Small intestine (tissue), 7 donors: ENCODE data around the gene ZNF609. TPM values are rescaled to one million over a fixed set of nuclear protein-coding genes. Genes with fewer than 3 reads are reported as not detected.
A peak's percentile ranks its signal among the peaks of the same experiment; 100 is the strongest.

ENCODE experiments used
- DNase-seq, 2 donors: peaks; one replicate each; pipeline versions ENCODE4 v3.0.0 to v3.0.0-alpha.2; 2013
- FAIRE-seq: peaks from 2 replicates; lab custom pipeline; 2012; peaks lifted over from hg19 to GRCh38; lab: Jason Lieb, UNC
- H3K27ac ChIP-seq, 3 donors: one replicate each; pipeline ENCODE4 v1.5.1; 2013; ENCODE audit warnings: low read length in 2 of 3, mild to moderate bottlenecking in 2 of 3, control low read depth in 1 of 3, inconsistent platforms in 1 of 3, low read depth in 1 of 3, moderate library complexity in 1 of 3
- H3K27me3 ChIP-seq, 3 donors: one replicate each; pipeline ENCODE4 v1.6.1; 2013; ENCODE audit warnings: low read length in 3 of 3, inconsistent platforms in 1 of 3; ENCODE audit not compliant: control insufficient read depth in 3 of 3, insufficient read depth in 3 of 3
- H3K36me3 ChIP-seq, 3 donors: one replicate each; pipeline ENCODE4 v1.6.1; 2013; ENCODE audit warnings: low read length in 3 of 3, inconsistent platforms in 1 of 3, low read depth in 1 of 3, mild to moderate bottlenecking in 1 of 3, moderate library complexity in 1 of 3; ENCODE audit not compliant: control insufficient read depth in 3 of 3, insufficient read depth in 2 of 3
- H3K4me1 ChIP-seq, 3 donors: one replicate each; pipeline ENCODE4 v1.6.1; 2013; ENCODE audit warnings: low read length in 2 of 3, inconsistent platforms in 1 of 3, low read depth in 1 of 3, mild to moderate bottlenecking in 1 of 3, moderate library complexity in 1 of 3; ENCODE audit not compliant: control insufficient read depth in 3 of 3, insufficient read depth in 2 of 3
- H3K4me3 ChIP-seq, 3 donors: one replicate each; pipeline ENCODE4 v1.5.1; 2013; ENCODE audit warnings: low read length in 3 of 3, control low read depth in 1 of 3, inconsistent platforms in 1 of 3, low read depth in 1 of 3, mild to moderate bottlenecking in 1 of 3, moderate library complexity in 1 of 3
- H3K9me3 ChIP-seq, 2 donors: one replicate each; pipeline ENCODE4 v1.6.1; 2013; ENCODE audit warnings: low read depth in 1 of 2, low read length in 1 of 2; ENCODE audit not compliant: control insufficient read depth in 2 of 2, insufficient read depth in 1 of 2
- WGBS, 3 donors: extraction: QIAGEN DNeasy Blood & Tissue Kit; methylation state at CpG; one replicate each; pipeline ENCODE4 v1.1.7; 2013; 5-methylcytosine and 5-hydroxymethylcytosine counted together
- polyA plus RNA-seq, 4 donors: library from polyadenylated mRNA; stranded (reverse) in 3 of 4; unstranded in 1 of 4; fragments of 200-250 nt in 3 of 4; fragments of 120-200 nt in 1 of 4; gene quantifications; one replicate each; pipeline versions ENCODE4 v1.2.1 to v1.2.3, GENCODE V29; 2013
- donor health status: healthy with polysubstance abuse.
- donor health status: control.
- donor health status: control.
- donor health status: Bipolar disorder and iron deficiency.
- donor health status: healthy.

ZNF609 gene
- polyA plus RNA-seq, 4 donors: 6.8 to 22.5 (median 8.4) TPM

DNA sequence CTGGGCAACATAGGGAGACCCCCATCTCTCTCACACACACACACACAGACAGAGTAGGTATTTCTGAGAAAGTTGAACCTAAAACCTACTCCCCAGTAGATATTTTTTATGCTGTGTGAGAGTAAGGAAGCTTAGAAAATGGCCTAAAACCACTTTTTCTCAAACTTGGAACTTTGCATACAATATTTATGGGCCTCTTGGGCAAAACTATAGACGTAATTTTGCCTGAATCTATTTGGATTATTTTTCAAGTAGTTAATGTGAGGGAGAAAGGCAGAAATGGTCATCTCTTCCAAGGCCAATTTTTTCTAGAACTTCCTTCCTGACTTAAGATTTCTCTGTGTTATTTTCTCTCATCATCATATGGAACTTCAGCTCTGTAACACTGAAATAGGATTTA, 81.7 kb downstream of the ZNF609 start:
- DNase-seq (no peak), FAIRE-seq (no peak)
- WGBS, 3 donors: 38 to 79% (median 70%) methylated on average over 1 of the region's 1 CpG
- no peaks in the 10 kb centered on the region for H3K4me1 ChIP-seq
- H3K36me3 ChIP-seq: peaks cover 0 to 4% (median 1%) of the 10 kb centered on the region in 3 donors
- H3K27me3 ChIP-seq: no peaks in the 10 kb centered on the region
- no peaks in the 10 kb centered on the region for H3K9me3 ChIP-seq
- no peak overlapping the region for H3K4me3 ChIP-seq
- no peak overlapping the region for H3K27ac ChIP-seq

DNA sequence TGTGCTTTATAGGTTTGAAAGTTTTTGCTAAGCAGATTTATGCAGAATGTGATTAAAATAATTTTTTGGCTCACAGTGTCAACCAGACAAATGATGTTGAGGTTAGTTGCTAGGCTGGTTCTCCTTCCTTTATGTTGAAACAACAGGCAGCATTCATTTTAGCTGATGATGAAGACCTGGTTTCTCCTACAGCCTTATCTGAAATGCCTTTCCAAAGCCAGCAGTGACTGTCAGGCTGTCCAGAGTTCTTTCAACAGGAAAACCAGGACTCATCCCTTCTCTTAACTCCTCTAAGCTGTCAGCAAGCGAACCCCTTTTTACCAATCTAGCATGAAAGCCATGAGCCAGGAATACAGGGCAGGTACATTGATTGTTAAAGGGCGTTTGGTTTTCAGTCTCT, 84.1 kb downstream of the ZNF609 start:
- FAIRE-seq: no peak
- WGBS, 3 donors: 88 to 94% (median 91%) methylated on average over 2 of the region's 2 CpGs
- no peak for DNase-seq

DNA sequence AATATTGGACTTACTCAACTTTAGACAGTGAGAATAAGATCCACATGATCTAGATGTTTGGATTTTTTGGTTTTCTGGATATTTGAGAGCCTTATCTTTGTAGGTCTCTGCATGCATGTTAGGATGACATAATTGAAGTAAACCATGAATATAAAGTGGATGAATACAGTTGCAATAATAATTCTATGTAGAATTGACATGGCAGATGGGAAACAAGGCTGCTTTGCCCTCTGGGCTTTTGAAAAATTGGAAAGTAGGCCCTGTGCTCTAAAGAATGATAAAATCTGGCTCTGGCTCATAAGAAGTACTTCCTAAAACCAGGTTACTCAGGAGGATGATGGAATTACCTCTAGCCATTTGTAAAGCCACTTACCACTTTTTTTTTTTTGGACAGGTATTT, 86.9 kb downstream of the ZNF609 start:
- peaks cover 0 to 11% (median 2%) of the 10 kb centered on the region in 3 donors for H3K36me3 ChIP-seq
- H3K4me3 ChIP-seq: no peak overlapping the region
- DNase-seq (no peak), FAIRE-seq (no peak)
- no peaks in the 10 kb centered on the region for H3K27me3 ChIP-seq
- no peaks in the 10 kb centered on the region for H3K4me1 ChIP-seq
- H3K27ac ChIP-seq: no peak overlapping the region
- no peaks in the 10 kb centered on the region for H3K9me3 ChIP-seq

More for the DNA sequence above, 84.1 kb downstream of the ZNF609 start:
- Histone ChIP-seq H3K27me3 (no peaks in the 10 kb centered on the region), H3K27ac (no peak overlapping the region), H3K4me1 (no peaks in the 10 kb centered on the region), H3K9me3 (no peaks in the 10 kb centered on the region), H3K36me3 (peaks cover 1 to 3% (median 2%) of the 10 kb centered on the region in 3 donors), H3K4me3 (no peak overlapping the region)

DNA sequence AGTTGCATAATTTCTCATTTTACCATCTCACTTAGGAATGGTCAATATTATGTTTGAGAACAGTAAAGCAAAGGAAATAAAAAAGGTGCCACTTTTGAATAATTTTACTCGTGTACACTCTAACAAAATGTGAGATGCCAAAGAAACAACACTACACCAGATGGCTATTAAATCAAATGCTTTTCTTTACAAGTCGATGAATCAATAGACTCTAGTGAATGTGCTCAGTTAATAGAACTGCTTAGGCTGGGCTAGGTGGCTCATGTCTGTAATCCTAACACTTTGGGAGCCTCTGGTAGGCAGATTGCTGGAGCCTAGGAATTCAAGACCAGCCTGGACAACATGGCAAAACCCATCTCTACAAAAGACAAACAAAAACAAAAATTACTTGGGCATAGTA, 87.9 kb downstream of the ZNF609 start:
- peaks cover 0 to 13% (median 2%) of the 10 kb centered on the region in 3 donors for H3K36me3 ChIP-seq
- 76 to 82% (median 78%) methylated on average over 2 of the region's 2 CpGs for WGBS, 3 donors
- DNase-seq: no peak

DNA sequence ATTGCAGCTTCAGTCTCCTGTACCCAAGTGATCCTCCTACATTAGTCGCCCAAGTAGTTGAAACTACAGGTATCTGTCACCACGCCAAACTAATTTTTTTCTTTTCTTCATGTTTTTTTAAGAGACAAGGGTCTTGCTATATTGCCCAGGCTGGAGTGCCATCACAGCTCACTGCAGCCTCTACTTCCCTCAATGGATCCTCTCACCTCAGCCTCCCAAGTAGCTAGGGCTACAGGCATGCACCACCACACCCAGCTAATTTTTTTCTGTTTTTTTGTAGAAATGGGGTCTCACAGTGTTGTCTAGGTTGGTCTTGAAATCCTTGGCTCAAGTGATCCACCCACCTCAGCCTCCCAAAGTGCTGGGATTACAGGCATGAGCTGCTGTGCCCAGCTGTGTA, 89.5 kb downstream of the ZNF609 start:
- Histone ChIP-seq H3K4me3 (no peak overlapping the region), H3K36me3 (peaks cover 0 to 16% (median 2%) of the 10 kb centered on the region in 3 donors), H3K27ac (no peak overlapping the region), H3K9me3 (no peaks in the 10 kb centered on the region), H3K4me1 (no peaks in the 10 kb centered on the region), H3K27me3 (no peaks in the 10 kb centered on the region)
- WGBS, 3 donors: 97 to 100% (median 97%) methylated on average over 2 of the region's 2 CpGs
- no peak for FAIRE-seq
- no peak for DNase-seq

More for the DNA sequence above, 87.9 kb downstream of the ZNF609 start:
- FAIRE-seq: no peak
- H3K9me3 ChIP-seq: no peaks in the 10 kb centered on the region
- H3K27ac ChIP-seq: no peak overlapping the region
- no peaks in the 10 kb centered on the region for H3K4me1 ChIP-seq
- no peaks in the 10 kb centered on the region for H3K27me3 ChIP-seq
- H3K4me3 ChIP-seq: no peak overlapping the region

DNA sequence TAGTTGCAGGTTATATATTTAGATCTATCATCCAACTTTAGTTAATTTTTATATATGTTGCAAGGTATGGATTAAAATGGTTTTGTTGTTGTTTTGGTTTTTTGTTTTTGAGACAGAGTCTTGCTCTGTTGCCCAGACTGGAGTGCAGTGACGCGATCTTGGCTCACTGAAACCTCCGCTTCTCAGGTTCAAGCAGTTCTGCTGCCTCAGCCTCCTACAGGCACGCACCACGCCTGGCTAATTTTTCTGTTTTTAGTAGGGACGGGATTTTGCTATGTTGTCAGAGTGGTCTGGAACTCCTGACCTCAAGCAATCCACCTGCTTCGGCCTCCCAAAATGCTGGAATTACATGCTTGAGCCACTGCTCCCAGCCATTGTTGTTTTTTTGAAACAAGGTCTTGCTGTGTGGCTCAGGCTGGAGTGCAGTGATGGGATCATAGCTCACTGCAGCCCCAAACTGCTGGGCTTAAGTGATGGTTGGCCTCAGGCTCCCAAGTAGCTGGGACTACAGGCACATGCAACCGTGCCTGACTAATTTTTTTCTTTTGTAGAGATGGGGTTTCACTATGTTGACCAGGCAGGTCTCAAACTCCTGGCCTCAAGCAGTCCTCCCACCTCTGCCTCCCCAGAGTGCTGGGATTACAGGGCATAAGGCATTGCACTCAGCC, 92.0 kb downstream of the ZNF609 start:
- Histone ChIP-seq H3K4me3 (no peak overlapping the region), H3K27me3 (no peaks in the 10 kb centered on the region), H3K36me3 (peaks cover 0 to 22% (median 2%) of the 10 kb centered on the region in 3 donors), H3K9me3 (no peaks in the 10 kb centered on the region), H3K4me1 (no peaks in the 10 kb centered on the region), H3K27ac (no peak overlapping the region)
- DNase-seq (no peak), FAIRE-seq (no peak)
- 88 to 93% (median 90%) methylated on average over 8 of the region's 8 CpGs for WGBS, 3 donors

DNA sequence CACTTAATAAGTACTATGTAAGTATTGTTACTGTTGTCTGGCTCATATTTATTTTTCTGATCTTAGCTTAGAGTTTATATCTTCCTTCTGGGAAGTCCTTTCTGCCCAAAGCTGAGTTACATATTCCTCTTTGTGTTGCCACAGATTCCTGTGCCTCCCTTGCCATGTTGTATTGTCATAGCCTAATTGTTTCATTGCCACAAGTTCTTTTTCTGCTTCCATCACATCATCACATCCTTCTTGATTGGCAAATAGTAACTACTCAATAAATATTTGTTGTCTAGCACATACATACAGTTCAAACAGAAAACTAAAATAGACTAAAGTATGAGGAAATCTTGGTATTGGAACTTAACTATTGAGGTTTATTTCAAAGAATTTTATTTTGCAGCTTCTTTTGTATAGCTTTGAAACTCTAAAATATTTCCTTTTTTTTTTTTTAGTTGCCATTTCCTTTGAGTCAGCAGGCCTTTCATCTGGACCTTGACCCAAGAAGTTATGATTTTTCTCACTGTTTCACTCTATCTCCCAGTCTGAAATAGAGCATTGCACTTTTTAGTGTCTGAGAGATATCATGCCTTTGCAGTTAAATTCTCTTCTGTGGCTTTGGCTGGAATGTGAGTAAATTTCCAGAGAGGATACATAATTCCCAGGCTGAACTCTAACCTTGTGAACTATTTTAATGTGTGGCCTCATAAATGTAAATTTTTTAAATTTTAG, 98.2 kb downstream of the ZNF609 start:
- Histone ChIP-seq H3K4me1 (peaks cover 0 to 12% (median 5%) of the 10 kb centered on the region in 3 donors), H3K27ac (peak overlapping the region in 1 of 3 donors; percentile 49), H3K4me3 (no peak overlapping the region), H3K27me3 (no peaks in the 10 kb centered on the region), H3K36me3 (peaks cover 0 to 17% (median 0%) of the 10 kb centered on the region in 3 donors), H3K9me3 (no peaks in the 10 kb centered on the region)
- DNase-seq: peak; percentile 23 to 60
- no peak for FAIRE-seq

DNA sequence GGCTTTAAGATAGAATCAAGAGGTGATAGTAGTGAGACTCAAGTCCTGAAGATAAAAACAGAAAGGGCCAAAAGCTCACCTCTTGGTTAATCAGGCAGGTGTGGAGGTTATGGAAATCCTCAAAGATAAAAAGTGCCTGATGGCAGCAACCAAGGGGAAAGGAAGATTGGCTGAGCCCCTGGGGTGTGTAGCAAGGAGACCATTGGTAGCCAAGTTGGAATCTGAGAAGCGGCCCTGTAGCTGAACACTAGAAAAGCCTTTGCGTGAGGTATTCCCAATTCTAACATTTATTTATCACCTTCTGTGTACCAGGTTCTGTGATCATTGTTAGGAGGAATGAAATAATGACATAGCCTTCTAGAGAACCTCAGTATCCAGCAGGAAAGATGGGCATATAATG, 98.9 kb downstream of the ZNF609 start:
- DNase-seq (no peak), FAIRE-seq (no peak)
- Histone ChIP-seq H3K9me3 (no peaks in the 10 kb centered on the region), H3K27ac (peak overlapping the region in 1 of 3 donors; percentile 49), H3K4me3 (no peak overlapping the region), H3K4me1 (peaks cover 0 to 12% (median 5%) of the 10 kb centered on the region in 3 donors), H3K27me3 (no peaks in the 10 kb centered on the region), H3K36me3 (peaks cover 0 to 17% (median 0%) of the 10 kb centered on the region in 3 donors)
- 96 to 100% (median 98%) methylated on average over 2 of the region's 2 CpGs for WGBS, 3 donors
